GM12873 (cell line): Measurements from ENCODE around the gene ANGPT4.

Source experiments
- CTCF ChIP-seq: IDR thresholded peaks from 2 replicates; pipeline ENCODE4 v1.5.1; 2012; ENCODE audit warnings: low read depth, mild to moderate bottlenecking, moderate library complexity, low read length, control low read depth; ENCODE audit not compliant: insufficient read depth; ENCODE audit errors: missing control alignments

The ANGPT4 gene

DNA sequence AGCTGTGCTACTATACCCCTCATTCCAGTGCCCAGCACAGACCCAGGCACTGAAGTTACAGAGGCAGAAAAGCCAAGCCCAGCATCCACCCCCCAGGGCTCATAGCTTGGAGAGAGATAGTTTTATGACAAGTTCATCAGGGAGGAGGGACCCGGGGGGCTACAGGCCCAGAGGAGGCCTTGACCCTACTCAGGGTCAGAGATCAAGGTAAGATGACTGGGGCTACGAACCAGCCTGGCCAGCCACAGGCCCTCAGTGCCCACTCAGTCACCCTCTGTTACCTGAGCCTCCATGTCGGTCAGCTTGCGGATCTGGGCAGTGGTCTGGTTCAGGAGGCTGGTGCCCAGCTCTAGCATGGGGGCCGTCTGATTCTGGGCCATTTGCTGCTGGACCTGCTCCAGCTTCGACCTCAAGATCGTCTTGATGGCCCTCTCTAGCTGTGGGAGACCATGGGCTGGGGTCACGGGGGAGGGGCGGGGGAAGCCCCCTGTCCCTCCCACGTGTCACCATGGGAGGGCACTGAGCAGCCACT, 26.1 kb downstream of the ANGPT4 start:
- TF ChIP-seq CTCF = no peak

GRCh38 chr20:889106-889505, 27.0 kb downstream of the ANGPT4 start:
- TF ChIP-seq CTCF = no peak

GRCh38 chr20:888057-888456, 28.1 kb downstream of the ANGPT4 start:
- no peak for TF ChIP-seq CTCF

GRCh38 chr20:887137-887536, 29.0 kb downstream of the ANGPT4 start:
- TF ChIP-seq CTCF = no peak

DNA sequence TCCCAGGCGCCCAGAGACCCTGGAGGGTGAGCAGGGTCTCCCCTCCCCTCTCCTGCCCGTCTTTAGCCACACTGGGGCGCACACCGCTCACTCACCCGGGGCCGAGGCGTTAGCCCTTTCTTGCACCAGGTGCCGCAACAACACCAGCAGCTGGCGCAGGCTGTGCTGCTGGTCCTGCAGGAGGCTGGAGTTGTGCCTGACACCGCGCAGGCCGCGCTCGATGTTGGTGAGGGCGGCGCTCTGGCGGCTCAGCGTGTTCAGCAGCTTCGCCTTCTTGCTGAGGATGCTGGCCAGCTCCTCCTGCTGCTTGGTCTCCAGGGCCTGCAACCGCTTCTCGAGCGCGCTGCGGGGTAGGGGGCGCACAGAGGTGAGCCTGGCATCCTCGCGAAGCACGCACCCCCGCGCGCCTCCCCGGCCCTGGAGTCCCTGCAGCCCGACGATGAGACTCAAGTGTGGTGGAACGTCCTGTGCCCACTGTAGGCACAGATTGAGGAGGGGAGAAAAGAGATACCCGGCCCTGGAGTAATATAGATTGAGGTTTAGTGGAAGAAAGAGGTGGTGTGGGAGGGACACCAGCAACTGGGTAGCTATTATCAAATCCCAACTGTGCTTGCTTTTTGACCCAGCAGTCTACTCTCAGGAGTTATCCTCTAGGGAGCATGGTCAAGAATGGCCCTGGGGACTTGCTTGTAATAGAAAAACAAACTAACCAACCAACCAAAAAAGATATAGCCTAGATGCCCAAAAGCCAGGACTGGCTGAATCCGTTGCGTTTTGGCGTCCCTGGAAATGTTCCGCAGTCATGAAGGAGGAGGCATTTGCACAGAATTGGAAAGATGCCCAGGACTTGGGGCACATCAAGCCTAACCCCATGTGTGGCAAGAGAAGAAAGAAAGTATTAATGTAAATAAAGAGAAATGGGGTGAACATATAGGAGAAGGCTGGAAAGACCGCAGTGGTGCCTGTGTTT, 30.9 kb downstream of the ANGPT4 start:
- TF ChIP-seq CTCF = no peak

DNA sequence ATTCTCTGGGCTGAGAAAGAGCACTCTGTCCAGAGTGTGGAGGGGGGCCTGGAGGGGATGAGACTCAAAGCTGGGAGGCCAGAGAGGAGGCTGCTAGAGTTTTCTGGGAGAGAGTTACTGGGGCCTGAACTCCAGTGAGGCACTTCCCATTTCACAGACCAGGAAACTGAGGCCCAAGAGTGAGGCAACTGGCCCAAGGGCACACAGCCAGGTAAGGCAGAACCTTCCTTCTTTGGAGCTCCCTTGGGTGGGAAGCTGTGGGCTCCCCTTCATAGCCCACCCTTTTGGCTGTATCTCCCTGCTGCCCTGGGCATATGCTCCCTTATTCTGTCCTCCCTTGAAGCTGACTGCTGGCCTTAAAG, 34.4 kb downstream of the ANGPT4 start:
- TF ChIP-seq CTCF = no peak

DNA sequence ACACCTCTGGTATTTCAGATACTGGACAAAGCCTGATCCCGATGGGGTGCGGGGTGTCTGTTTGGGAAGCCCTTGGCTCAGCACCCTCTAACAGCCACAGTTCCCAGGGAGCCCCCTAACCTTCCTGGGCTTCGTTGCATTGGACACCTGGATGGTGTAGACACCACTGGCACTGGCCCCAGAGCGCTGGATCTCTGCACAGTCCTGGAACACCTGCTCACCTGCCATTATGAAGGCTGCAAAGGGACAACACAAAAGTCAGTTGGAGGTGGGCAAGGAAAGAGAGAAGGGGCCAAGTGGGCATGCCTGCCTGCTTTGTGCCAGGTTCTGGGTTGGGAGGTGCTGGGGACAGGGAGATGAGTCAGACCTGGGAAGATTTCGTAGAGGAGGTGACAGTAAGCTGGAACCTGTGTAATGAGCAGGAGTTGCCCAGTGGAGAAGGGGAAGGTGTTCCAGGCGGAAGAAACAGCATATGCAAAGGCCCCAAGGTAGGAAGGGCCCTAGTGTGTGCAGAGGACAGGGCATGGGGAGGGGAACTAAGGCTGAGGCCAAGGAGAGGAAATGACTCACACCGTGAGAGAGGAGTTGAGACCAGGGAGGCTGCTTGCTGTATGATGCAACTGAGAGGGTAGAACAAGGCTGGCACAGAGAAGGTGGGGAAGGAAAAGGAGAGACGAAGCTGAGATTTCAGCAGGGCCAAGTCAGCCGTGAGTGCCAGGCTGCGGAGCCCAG, 34.9 kb downstream of the ANGPT4 start:
- TF ChIP-seq CTCF = no peak
